CD1c-positive myeloid dendritic cell (primary cell): ENCODE data around the gene KMT2E.

Experiments
- DNase-seq: peaks from one replicate; pipeline ENCODE4 v3.0.0-alpha.2; 2016; ENCODE audit errors: extremely low spot score

The KMT2E gene

GRCh38 chr7:105007298-105007697 is 6.7 kb upstream of the KMT2E start:
- no peak for DNase-seq

GRCh38 chr7:105009667-105010503 is 4.1 kb upstream of the KMT2E start:
- DNase-seq = no peak

GRCh38 chr7:105010504-105011130 is 3.4 kb upstream of the KMT2E start:
- peak; percentile 55 for DNase-seq

- peak; percentile 48 for DNase-seq
Observed at GRCh38 chr7:105011141-105011830, 2.7 kb upstream of the KMT2E start.

GRCh38 chr7:105011831-105012502 is 2.0 kb upstream of the KMT2E start:
- DNase-seq = peak; percentile 36

GRCh38 chr7:105012503-105013220 is 1.3 kb upstream of the KMT2E start:
- DNase-seq = peak; percentile 99

GRCh38 chr7:105013221-105013815 is 687 bp upstream of the KMT2E start:
- DNase-seq = peak; percentile 98

GRCh38 chr7:105014693-105015389 is 836 bp downstream of the KMT2E start:
- DNase-seq = peak; percentile 44

- DNase-seq = peak; percentile 59
Observed at GRCh38 chr7:105015390-105015965, 1.5 kb downstream of the KMT2E start.

GRCh38 chr7:105016068-105016708 is 2.2 kb downstream of the KMT2E start:
- no peak for DNase-seq

GRCh38 chr7:105016709-105017656 is 3.0 kb downstream of the KMT2E start:
- DNase-seq = no peak

- DNase-seq = peak; percentile 45
Observed at GRCh38 chr7:105017657-105018365, 3.8 kb downstream of the KMT2E start.

- DNase-seq = no peak
Observed at GRCh38 chr7:105019269-105019668, 5.3 kb downstream of the KMT2E start.

- DNase-seq = peak; percentile 78
Observed at GRCh38 chr7:105020926-105021325, 6.9 kb downstream of the KMT2E start.

GRCh38 chr7:105021352-105021751 is 7.3 kb downstream of the KMT2E start:
- no peak for DNase-seq

- DNase-seq = no peak
Observed at GRCh38 chr7:105021967-105022366, 8.0 kb downstream of the KMT2E start.

GRCh38 chr7:105022458-105022857 is 8.5 kb downstream of the KMT2E start:
- peak; percentile 54 for DNase-seq

GRCh38 chr7:105024734-105025133 is 10.7 kb downstream of the KMT2E start:
- DNase-seq = no peak
